Activated T-helper 1 cell treated with Interleukin-2 at 50 U/mL for 16 hours (primary cell): ENCODE data around the gene ZNF440.
"Not testable (repeated sequence)": the region's sequence is repeated elsewhere in the genome, so short reads cannot be mapped to it uniquely, and the experiment has no call there.

Source experiments
- DNase-seq: peaks from one replicate; pipeline ENCODE4 v3.0.0-alpha.2; 2020; ENCODE audit warnings: low read depth

The ZNF440 gene

GRCh38 chr19:11828957-11829876 lies 15.1 kb downstream of the ZNF440 start:
- not testable (repeated sequence) for DNase-seq

DNA sequence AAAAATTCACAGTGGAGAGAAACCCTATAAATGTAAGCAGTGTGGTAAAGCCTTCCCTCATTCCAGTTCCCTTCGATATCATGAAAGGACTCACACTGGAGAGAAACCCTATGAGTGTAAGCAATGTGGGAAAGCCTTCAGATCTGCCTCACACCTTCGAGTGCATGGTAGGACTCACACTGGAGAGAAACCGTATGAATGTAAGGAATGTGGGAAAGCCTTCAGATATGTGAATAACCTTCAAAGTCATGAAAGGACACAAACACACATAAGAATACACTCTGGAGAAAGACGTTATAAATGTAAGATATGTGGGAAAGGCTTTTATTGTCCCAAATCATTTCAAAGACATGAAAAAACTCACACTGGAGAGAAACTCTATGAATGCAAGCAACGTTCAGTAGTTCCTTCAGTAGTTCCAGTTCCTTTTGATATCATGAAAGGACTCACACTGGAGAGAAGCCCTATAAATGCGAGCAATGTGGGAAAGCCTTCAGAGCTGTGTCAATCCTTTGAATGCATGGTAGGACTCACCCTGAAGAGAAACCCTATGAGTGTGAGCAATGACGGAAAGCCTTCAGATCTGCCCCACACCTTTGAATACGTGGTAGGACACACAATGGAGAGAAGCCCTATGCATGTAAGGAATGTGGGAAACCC lies 18.3 kb downstream of the ZNF440 start:
- no peak for DNase-seq

DNA sequence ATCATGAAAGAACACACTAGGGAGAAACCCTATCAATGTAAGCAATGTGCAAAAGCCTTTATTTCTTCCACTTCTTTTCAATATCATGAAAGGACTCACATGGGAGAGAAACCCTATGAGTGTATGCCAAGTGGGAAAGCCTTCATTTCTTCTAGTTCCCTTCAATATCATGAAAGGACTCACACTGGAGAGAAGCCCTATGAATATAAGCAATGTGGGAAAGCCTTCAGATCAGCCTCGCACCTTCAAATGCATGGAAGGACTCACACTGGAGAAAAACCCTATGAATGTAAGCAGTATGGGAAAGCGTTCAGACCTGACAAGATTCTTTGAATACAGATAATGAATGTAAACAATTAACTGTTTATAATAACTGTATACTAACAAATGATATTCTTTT lies 19.5 kb downstream of the ZNF440 start:
- DNase-seq = no peak

DNA sequence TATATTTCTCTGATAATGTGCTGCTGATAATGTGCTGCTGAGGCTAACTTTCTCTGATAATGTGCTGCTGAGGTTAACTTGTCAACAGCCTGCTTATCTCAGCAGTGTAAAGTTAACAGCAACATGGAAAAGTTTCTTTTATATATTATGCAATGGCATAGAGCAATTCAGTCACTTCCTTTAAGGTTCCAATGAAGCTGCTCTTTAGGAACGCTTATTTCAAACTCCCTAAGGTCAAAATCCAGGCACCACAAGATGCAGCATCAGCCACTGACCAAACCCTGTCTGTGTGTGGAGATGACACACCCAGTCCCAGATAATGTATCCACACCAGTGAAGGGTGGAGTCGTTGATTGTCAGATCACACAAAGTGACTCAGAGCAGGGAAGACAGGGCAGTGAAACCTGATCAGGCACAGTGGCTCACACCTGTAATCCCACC lies 21.6 kb downstream of the ZNF440 start:
- not testable (repeated sequence) for DNase-seq

GRCh38 chr19:11843722-11844121 lies 29.6 kb downstream of the ZNF440 start:
- DNase-seq = no peak

GRCh38 chr19:11847615-11848014 lies 33.5 kb downstream of the ZNF440 start:
- not testable (repeated sequence) for DNase-seq

DNA sequence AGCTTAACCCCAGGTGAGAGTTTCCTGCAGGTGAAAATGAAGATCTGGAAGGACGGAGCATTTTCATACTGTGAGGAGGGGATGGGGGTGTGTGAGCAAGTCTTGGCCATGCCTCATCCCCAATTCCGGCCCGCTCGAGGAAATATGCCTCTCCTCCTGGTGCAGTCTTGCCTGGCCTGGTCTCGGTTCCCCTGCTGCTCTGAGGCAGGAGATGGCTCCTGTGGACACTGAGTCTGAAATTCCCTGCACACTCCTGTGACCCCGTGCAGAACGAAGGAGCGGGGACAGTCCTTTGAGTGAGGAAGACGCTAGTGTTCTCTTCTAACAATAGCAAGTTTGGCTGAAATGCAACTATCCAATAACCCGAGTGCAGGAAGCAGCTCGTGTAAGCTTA lies 34.1 kb downstream of the ZNF440 start:
- DNase-seq = no peak

- DNase-seq = peak; percentile 70
Measured at GRCh38 chr19:11848594-11849469, 34.8 kb downstream of the ZNF440 start, which contains the start of gene ZNF439. Gene ZNF439 (plus strand): TSS chr19:11848726. CDS start chr19:11848868, 142 bp downstream.

- not testable (repeated sequence) for DNase-seq
Measured at GRCh38 chr19:11850289-11850688, 36.2 kb downstream of the ZNF440 start.

GRCh38 chr19:11853358-11853757 lies 39.3 kb downstream of the ZNF440 start:
- DNase-seq = no peak

DNA sequence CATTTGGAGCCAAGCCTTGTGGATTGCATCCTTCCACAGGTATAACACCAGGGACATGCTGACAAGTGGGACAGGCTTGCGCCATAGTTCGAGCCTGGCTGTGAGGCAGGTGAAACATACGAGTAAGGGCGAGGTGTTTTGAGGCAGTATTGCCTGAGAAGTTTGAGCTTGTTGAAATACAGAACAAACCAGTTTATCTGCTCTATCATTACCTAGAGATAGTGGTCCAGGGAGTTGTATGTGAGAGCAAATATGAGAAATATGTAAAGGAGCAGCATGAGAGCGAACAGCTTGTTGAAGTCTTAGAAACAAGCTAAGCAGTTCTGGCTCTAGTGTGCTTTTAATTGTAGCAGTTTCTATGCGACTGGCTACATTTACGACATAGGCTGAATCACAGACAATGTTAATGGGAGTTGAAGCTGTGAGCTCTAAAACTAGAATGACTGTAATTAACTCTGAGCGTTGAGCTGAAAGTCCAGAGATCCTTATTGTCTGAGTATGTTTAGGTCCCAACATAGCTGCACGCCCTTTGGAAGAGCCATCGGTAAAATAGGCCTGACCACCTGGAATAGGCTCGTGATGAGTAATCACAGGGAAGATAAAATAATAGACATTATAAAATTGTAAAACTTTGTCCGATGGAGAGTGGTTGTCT lies 42.6 kb downstream of the ZNF440 start:
- DNase-seq = no peak

- DNase-seq = no peak
Measured at GRCh38 chr19:11860721-11861120, 46.6 kb downstream of the ZNF440 start.

DNA sequence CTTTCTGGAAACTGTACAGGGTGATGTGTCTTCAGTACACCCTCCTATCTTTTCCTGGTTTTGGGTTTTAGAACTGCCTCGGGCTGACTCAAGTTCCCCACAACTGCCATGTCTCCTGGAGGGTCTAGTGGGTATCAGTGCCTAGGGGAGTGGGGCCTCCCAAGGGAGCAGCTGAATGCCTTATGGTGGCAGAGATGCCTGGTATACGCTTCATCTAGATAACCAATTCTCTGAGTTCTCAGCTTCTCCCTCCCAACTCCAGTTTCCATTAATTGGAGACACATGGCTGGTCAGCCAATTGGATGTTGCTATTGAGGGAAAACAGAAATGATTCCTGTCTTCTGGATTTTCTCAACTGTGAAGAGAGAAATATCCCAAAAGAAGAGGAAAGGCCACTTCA lies 47.2 kb downstream of the ZNF440 start:
- DNase-seq = no peak

- DNase-seq = not testable (repeated sequence)
Measured at GRCh38 chr19:11867766-11868165, 53.7 kb downstream of the ZNF440 start.

DNA sequence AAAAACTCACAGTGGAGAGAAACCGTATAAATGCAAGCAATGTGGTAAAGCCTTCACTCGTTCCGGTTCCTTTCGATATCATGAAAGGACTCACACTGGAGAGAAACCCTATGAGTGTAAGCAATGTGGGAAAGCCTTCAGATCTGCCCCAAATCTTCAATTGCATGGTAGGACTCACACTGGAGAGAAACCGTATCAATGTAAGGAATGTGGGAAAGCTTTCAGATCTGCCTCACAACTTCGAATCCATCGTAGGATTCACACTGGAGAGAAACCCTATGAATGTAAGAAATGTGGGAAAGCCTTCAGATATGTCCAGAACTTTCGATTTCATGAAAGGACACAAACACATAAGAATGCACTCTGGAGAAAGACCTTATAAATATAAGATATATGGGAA lies 54.1 kb downstream of the ZNF440 start:
- DNase-seq = no peak

DNA sequence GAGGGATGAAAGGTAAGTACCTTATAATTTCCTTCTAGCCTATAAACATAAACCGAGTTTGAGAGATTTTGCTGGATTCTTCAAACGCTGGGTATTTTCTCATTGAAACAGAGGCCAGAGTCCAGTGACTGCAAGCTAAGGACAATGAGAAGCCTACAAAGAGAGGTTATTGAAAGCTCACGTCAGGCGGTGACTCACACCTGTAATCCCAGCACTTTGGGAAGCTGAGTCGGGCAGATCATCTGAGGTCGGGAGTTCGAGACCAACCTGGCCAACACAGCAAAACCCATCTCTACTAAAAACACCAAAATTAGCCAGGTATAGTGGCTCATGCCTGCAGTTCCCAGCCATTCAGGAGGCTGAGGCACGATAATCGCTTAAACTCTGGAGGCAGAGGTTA lies 58.6 kb downstream of the ZNF440 start:
- DNase-seq = no peak

DNA sequence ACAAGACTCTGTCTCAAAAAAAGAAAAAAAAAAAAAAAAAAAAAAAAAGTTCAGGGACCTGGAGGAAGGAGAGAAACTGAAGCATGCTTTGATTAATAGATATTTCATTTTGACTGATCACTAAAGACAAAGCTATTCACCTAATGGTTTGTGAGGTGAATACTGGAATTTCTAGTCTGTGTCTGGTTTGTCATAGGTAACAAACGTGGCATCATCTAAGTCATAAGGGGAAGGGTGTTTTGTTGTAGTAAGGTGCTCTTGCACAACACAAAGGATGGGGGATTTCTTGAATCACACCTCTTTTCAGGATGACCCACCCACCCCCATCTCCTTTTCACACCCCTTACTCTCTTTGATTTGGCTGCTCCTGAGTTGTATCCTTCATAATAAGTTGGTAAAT lies 59.7 kb downstream of the ZNF440 start:
- no peak for DNase-seq

DNA sequence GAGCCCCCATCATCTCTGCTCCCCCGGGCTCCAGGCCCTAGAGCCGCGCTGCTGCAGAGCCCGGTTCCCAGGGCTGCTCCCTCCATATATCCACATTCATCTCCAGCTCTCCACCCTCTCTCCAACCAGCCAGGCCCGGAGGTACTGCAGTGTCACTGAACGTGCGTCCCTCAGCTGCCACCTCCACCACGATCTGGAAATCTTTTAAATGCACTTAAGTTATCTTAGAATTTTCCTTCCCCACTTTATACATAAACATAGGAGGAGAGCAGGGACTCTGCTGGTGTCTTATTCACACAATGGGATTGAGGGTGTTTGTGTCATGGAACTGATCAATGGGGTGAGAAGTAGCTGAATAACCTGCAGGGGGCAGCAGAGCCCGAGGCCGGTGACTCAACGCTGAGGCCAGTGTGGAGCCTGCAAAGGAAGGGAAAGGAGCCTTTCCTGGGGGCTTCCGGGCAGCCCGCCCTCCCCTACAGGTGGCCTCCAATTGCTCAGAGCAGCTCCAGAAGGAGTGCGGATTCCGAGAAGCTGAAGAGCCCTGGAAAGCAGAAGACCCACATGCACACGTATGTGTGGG lies 65.7 kb downstream of the ZNF440 start:
- peak; percentile 18 for DNase-seq

GRCh38 chr19:11880598-11880997 lies 66.5 kb downstream of the ZNF440 start:
- no peak for DNase-seq

GRCh38 chr19:11881151-11881800 lies 67.2 kb downstream of the ZNF440 start:
- DNase-seq = peak; percentile 22

GRCh38 chr19:11882606-11883005 lies 68.5 kb downstream of the ZNF440 start:
- no peak for DNase-seq
